ENCODE measurements around the gene HESX1. TPM values are rescaled to one million over a fixed set of nuclear protein-coding genes. Genes with fewer than 3 reads are reported as not detected.

HESX1 gene
- total RNA-seq, 1 donor from 2014 or later: 0.40 TPM

DNA sequence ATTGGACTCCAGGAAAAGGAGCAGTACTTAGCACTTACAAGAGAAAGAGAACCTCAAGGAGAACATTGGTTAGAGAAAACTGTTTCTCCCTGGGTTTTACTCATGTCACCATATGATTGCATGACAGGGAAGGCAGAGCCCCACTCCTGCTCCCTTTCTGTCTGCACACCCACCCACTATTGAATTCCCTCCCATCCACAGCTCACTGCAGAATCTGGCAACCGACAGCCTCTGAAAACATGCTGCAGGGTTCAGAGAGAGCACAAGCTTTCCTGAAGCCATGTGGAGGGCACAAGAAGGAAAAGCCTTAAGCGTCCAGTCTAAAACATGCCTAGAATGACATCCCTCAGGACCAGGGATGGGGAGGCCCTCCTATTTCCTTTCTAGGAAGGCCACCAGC, 31.6 kb downstream of the HESX1 start:
- no peak for DNase-seq (ENCODE audit: low read depth, low spot score)

GRCh38 chr3:57166660-57167059, 33.1 kb downstream of the HESX1 start:
- DNase-seq (ENCODE audit: low read depth, low spot score): no peak

GRCh38 chr3:57165641-57166040, 34.1 kb downstream of the HESX1 start:
- no peak for DNase-seq (ENCODE audit: low read depth, low spot score)

- peak; percentile 32 for DNase-seq (ENCODE audit: low read depth, low spot score)
Measured at GRCh38 chr3:57164657-57165573, 34.9 kb downstream of the HESX1 start, which contains the start of gene IL17RD. Gene IL17RD, minus strand, starts transcription at chr3:57165353. Its CDS starts 67 bp downstream, at chr3:57165286.

GRCh38 chr3:57164217-57164656, 35.5 kb downstream of the HESX1 start:
- DNase-seq (ENCODE audit: low read depth, low spot score): no peak

DNA sequence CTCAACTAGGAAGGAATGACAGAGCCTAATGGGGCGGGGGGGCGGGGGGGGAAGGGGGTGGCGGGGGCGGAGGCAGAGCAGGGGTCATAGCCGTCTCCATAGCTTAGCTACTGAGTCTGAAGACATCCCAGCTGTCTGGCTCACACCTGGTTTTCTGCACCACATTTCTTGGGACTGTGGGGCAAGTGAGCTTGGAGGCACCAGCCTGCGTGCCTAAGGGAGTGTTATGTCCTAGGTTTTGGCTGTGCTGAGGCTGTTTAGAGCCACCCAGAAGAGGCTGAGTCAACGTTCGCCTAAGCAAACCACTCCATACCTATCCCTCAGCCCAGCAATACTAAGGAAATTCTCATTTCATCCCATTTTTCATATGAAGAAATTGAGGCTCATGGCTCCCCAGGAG, 36.0 kb downstream of the HESX1 start:
- DNase-seq (ENCODE audit: low read depth, low spot score): no peak

- DNase-seq (ENCODE audit: low read depth, low spot score): no peak
Measured at GRCh38 chr3:57161915-57162314, 37.9 kb downstream of the HESX1 start.

DNA sequence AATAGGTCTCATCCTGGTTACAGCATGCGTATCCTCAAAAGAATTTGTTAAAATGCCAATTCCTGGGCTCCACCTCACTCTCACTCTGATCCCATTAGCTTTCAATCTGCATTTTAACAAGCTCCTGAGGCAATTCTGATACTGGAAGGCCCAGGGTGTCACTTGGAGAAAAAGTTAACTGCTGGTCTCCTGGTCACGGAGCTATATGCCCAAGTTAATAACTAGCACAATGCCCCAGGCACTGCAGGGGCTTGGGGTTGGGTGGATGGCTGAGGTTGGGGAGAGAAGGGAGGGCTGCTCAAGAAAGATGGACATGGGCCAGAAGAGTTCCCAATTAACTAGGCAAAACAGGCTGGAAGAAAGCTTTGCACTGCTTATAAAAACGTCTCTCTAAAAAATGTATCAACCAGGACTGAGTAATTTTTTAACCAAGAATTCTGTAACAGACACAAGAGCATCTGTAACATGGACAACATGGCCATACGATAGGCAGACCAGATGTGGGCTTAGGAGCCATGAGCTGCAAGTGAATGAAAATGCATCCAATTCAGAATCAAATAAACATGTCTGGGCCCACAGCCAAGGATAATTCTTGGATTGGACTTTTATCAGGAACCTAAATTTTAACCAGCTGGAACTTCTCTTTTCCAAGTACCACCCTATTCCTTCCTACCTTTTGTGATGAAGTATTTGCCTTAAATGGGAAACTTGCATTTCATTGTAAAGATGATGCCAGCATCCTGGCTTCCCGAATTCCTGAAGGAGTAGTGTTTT, 38.8 kb downstream of the HESX1 start:
- no peak for DNase-seq (ENCODE audit: low read depth, low spot score)

GRCh38 chr3:57160076-57160764, 39.6 kb downstream of the HESX1 start:
- no peak for DNase-seq (ENCODE audit: low read depth, low spot score)

- no peak for DNase-seq (ENCODE audit: low read depth, low spot score)
Measured at GRCh38 chr3:57158813-57159738, 40.7 kb downstream of the HESX1 start.

DNA sequence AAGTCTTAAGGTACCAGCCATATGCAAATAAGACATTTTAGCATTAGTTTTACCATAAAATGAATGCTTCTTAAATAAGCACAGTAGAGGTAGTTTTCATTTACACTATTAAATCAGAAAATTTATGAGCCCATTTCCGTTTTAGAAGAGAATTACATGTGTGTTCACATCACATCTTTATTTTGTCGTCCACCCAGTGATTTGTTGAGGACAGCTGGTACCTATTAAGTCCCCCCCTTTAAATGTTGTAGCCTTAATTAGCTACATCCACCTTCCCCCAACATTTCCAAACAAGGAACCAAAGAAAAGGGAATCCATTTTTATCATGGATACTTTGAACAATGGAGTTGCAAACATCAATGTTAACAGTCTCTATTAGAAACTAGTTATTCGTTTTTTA, 41.5 kb downstream of the HESX1 start:
- no peak for DNase-seq (ENCODE audit: low read depth, low spot score)

DNA sequence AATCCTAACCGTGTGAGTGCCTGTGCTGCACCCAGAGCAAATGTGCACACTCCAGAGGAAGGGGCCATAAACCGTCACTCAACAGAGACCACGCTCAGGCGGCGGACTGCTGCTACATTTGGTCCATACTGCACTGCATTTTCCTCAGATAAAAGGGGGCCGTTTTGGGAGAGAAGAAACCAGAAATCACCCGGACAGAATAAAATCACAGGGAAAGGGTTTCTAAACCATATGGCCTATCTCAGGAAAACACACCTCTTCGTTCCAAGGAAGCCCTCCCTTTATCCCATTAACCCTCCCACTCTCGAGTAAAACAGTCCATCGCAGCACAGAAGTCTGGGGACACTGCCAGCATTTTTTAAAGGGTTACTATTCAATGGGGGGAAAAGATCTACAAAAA, 42.2 kb downstream of the HESX1 start:
- no peak for DNase-seq (ENCODE audit: low read depth, low spot score)

DNA sequence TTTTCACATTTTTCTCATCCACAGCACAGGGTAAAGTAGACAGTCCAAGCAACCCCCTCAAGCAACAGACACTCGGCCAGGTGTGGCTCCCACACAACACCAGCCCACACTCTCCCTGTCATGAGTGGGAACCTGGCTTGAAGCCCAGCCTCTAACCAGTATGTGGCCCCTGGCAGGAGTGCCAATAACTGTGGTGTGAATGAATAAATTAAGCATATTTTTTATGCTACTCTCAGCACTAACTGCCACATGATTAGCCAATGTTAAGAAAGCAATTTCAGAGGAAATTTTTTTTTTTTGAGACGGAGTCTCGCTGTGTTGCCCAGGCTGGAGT, 44.5 kb downstream of the HESX1 start:
- DNase-seq (ENCODE audit: low read depth, low spot score): no peak

DNA sequence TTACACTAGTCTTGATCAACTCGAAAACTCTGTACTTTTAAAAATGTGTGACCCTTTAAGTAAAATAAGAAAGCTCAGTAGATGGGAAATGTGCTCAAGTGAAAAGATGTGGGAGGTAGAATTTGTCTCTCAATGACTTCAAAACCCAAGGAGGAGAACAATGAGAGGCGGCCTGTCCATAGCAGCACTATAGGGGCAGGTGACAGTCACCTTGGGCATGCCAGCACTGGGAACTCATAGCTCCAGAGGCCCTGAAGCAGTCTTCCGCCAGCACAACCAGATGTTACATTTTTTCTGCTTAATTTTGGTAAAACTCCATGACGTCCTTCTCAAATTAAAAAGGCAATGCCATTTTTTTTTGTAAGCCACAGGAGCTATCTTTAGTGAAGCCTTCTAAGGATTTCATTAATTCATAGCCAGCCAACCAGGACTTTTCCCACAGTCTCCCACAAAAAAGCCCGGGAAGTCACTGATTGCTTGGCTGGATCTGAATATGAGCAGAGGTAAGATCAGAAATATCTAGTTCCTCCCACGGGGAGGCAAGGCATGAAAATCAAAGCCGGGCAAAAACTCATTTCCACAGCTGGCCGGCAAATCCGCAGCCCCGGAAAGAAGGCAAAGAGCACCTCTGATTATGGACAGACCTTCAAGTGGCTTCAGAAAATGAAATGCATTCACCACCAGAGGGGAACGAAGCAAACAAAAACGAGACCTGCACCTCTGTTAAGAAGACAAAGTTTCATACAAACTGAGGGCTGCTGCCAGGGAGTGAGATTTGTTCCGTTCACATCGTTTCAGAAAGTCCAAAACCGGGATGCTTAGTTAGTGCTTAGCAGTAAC, 45.1 kb downstream of the HESX1 start:
- DNase-seq (ENCODE audit: low read depth, low spot score): no peak

GRCh38 chr3:57152151-57153143, 47.3 kb downstream of the HESX1 start:
- DNase-seq (ENCODE audit: low read depth, low spot score): no peak

GRCh38 chr3:57151749-57152148, 48.0 kb downstream of the HESX1 start:
- no peak for DNase-seq (ENCODE audit: low read depth, low spot score)

DNA sequence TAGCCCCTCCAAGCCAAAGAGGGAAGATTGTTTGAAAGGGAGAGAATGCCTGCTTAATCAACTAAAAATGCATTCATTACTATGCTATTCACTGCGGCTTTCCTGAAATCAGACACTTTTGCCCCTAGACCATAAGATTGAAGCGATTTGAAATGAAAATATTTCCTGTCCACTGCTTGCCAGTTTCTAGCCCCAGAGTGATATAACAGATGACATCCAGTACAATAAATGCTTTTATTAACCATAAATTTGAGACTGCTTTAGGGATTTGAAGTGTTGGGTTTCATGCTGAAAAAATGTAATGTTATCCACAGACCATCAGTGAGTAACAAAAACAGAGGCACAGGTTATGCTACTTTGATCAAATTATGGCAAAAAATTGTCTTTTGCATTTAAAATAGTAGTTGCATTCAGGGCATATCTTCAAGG, 48.7 kb downstream of the HESX1 start:
- DNase-seq (ENCODE audit: low read depth, low spot score): peak; percentile 20

DNA sequence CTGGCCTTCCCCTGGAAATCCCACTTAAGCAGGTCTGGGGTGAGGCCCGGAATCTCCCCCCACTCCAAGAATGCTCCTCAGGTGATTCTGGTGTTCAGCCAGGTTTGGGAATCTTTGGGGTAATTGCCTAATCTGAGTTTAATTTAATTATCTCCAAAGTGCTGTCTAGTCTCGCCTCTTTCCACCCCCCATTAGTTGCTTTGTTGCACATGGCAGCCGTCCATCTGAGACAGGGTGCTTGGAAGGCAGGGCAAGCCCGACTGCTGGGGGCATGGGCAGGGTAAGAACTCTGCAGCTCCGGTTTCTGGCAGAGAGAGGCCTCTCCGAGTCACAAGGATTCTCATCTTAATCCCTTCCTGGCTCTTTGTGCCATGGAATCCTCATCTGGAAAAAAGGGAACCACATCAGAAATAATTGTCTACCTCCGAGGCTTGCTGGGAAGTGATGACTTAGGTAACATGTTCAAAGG, 49.6 kb downstream of the HESX1 start:
- DNase-seq (ENCODE audit: low read depth, low spot score): no peak

Data from pulmonary artery endothelial cell (primary cell).